Activated T-cell treated with anti-CD3 and anti-CD28 coated beads, Interleukin-2, amount 50 U/mL, for 1 hour (primary cell): Measurements from ENCODE around the gene RPL31.
A peak's percentile ranks its signal among the peaks of the same experiment; 100 is the strongest.

ENCODE experiments used
- DNase-seq: peaks from one replicate; pipeline ENCODE4 v3.0.0-alpha.2; 2020

RPL31 gene

GRCh38 chr2:101001691-101002561 is at the start of gene RPL31:
Gene RPL31 (plus strand): TSS chr2:101002289. CDS start chr2:101002702, 413 bp downstream.
- DNase-seq: peak; percentile 92

DNA sequence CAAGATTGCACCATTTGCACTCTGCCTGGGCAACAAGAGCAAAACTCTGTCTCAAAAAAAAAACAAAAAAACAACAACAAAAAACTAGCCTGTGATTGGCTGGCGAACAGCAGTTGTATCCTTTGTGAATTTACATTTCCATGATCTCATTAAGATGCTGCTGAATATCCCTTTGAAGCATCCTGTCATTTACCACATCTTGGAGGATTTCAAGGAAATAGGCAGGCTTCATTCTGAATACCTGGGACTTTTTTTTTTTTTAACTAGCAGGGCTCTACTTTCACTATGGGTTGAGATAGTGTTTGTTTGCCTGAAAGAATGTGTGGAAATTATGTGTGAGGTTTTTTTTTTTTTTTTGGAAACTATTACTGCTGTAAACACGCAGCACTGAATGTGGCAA is 49.6 kb upstream of the RPL31 start:
- no peak for DNase-seq

DNA sequence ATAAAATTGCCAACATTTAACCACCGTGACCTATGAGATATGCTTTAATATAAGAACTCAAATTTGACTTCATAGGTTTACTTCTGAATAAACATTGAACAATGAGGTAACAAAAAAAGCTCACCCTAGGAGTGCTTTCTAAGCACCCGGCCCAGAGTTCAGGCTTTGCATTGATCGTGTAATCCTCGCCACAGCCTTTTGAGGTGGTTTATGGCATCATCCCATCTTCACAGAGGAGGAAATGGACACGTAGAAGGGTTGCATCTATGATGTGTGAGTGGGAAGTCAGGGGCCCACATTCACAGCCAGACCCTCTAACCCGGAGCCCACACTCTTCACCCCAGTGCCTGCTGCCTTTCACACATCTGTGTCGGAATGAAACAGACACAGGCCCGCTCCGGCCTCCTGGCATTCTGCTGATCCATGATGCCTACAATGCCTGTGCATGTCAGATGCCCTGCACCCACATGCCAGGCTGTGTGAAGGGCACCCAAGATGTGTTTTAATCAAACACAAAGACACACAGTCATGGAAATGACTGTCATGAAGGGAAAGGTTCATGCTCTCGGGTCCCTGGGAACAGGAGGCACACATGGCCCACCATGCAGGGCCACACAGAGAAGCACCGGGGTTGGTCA is 48.6 kb upstream of the RPL31 start:
- no peak for DNase-seq

DNA sequence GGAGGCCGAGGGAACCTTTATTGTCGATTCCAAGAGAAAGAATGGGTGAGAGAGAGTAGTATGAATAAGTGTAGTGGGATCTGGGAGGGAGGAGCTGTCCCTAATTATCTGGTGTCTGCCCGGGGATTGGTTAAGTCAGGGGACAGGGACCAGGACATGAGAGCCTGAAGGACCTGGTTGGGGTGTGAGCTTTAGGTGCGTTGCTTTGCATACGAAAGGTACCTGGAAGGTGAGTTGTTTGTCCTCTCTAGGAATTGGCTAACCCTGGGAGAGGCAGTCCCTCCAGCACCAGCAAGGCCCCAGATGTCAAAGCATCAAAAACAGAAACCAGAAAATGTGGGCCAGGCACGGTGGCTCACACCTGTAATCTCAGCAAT is 48.1 kb upstream of the RPL31 start:
- DNase-seq: no peak

DNA sequence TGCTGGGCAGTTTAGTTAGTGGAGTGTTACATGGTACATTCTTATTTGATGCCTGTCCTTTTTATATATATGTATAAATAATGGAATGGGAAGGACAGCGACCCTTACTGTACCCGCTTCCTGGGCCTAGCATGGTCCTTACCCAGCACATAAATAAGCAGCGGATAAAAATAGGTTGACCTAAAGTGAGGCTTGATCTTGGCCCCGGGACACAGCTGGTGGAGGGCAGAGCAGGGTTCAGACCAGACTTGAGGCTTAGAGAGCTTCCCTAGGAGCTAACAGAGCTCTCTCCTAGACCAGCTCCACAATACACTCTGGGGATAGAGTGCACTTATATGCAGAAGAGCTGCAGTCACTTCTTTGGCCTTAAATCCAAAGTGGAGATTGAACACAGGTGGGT is 46.9 kb upstream of the RPL31 start:
- no peak for DNase-seq

- no peak for DNase-seq
These were observed 46.0 kb upstream of the RPL31 start for GRCh38 chr2:100956081-100956480.

- no peak for DNase-seq
These were observed 44.0 kb upstream of the RPL31 start for GRCh38 chr2:100957996-100958653.

DNA sequence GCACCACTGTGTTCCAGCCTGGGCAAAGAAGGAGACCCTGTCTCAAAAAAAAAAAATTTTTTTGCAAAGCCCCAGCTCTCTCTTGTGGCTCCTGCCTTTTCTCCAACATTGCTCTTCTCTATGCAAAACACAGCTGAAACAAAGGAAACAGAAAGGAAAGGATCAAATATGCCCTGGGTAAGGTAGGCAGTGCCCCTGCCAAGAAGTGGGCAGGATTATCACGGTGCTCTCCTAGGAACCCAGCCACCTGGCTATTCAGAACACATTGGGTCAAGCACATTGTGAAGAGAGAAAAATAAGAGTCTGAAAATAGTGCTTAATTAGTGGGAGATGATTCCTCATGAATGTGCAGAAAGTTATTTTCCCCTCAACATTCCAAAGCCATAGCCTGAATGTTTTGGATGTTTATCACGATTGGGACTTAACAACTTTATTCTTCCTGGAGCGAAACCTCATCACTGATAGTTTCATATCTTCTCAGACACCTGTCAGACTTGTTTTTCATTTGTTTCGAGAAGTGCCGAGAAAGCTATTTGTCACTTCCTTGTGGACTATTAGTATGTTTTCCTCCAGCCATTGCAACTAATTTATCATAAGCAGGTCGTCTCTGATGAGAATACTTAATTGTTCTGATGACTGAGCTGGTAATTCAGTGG is 42.7 kb upstream of the RPL31 start:
- DNase-seq: no peak

DNA sequence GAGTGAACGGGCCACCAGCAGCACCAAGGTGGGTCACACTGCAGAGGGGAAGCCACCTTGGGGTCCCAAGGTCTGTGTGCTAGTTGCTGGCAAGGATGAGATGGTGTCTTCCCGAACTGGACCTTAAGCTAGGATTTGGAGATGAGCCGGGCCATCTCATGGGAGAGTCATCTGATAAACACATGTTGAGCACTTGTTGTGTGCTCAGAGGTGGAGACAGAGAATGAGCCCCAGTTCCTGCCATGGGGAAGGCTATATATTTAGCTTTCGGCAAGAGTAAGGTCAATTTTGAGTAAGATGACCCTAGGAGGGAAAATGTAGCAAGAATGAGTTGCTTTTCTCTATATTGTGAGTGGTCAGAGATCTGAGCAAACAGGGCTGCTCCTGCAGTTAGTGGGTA is 41.4 kb upstream of the RPL31 start:
- no peak for DNase-seq

DNA sequence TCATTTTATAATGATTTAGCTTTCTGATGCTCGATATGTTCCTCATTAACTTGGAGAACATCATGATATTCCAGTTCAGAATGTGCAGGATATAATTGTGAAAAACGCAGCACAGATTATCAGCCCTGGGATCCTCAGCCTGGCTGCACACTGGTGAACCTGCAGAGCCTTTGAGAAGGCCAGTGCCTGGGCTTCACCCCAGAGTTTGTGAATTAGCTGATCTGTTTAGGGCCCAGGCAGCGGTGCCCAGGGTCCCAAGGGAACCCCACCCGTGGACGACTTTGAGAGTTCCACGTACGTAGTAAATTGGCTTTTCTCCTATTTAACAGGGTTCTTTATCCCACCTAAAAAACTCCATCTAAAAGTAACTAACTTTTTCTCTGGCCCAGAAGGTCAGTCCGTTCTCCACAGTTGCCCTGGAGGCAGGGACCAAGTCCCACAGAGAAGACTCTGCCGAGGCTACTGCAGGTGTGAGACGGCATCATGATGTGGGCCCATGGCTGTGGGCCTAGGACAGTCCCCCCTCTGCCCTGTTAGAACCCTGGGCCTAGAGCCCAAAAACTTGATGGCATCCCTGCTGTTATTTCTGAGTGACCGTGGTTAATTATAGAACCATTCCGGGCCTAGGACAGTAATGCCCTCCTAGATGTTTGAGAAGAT is 39.6 kb upstream of the RPL31 start:
- DNase-seq: no peak

- no peak for DNase-seq
These were observed 39.1 kb upstream of the RPL31 start for GRCh38 chr2:100963026-100963375.

DNA sequence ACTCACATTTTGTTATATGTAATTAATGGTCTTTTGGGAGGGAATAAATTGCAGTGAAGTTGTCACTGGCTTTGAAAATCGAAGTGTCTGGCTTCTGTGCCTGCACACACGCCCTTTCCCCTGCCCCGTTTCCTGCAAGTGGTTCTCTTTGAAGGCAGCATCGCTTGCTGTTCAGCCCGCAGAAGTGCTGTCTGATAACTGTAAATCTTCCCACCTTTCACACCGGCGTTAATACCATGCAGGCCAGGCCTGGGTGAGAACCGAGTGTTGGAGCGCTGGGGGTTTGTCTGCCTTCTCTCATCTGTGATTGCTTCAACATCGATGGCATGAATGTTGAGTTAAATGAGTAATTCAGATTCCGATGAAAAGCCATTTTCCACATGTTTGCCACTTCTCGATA is 37.9 kb upstream of the RPL31 start:
- DNase-seq: peak; percentile 22

DNA sequence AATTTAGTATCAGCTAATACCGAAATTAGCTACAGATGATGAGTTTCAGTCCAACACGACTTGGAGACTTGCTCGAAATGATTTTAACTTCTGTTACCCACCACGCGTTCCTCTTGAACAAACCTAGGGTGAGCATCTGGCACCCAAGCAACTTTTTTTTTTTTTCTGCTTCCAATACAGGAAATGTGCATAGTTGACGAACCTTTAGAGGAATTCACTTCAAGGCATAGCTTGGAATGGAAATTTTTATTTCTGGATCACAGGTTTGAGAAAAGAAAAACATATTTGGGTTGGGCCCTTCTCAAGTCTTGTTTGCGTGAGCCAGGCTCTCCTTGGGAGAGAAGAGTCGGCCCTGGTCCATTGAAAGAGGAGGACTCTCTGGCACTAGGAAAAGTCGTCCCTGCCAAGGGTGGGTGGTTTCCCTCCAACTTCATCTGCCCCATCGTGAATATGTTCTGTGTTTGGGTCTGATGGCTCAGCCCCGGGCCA is 37.4 kb upstream of the RPL31 start:
- no peak for DNase-seq

DNA sequence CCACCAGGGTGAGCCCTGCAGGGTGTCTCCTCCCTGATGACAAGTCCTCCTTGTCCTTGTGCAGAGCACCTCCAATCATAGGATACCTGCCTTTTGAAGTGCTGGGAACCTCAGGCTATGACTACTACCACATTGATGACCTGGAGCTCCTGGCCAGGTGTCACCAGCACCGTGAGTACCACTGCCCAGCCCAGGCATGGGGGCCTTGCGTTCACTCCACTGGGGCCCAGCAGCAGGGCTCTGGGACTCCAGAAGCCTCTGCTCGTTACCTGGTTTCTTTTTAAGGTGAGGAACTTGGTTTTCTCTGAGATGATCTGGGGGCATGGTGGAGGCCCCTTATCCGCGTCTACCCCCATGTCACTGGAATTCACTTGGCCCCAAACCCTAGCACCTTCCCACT is 36.5 kb upstream of the RPL31 start:
- DNase-seq: no peak

DNA sequence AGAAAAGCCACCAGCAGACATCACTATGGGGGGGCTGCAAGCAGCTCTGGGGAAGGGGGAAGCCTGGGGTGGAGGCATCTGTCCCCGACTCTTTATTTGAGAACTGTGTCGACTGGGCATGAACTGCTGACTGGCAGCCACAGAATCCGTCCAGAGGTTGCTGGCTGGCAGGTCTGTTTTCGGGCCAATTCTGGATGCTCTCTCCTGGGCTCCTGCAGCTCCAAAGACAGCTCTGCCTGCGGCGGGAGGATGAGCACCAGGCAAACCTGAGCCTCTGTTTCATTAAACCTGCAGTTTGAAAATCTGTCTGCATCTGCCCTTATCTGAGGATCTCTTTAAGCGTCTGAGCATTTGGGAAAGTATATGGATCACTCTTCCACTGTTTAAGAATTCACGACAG is 34.4 kb upstream of the RPL31 start:
- no peak for DNase-seq

GRCh38 chr2:100968146-100969145 is 33.6 kb upstream of the RPL31 start:
- DNase-seq: no peak

GRCh38 chr2:100969998-100970397 is 32.1 kb upstream of the RPL31 start:
- DNase-seq: no peak

DNA sequence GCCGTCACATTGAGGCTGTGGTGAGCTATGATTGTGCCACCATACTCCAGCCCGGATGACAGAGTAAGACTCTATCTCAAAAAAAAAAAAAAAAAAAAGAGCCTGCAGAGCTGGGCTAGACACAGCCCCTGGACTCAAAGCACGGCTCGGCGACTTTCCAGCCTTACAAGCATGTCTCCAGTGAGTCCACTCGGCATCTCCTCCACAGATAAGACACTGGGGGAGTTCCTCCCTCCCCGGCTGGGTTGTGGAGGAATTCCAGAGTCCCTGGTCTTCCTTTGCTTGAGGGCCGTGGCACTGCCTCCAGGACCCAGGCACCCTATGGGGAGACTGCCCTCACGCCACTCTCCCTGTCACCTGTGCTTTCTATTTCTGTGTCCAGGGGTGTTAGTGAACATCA is 30.9 kb upstream of the RPL31 start:
- no peak for DNase-seq

DNA sequence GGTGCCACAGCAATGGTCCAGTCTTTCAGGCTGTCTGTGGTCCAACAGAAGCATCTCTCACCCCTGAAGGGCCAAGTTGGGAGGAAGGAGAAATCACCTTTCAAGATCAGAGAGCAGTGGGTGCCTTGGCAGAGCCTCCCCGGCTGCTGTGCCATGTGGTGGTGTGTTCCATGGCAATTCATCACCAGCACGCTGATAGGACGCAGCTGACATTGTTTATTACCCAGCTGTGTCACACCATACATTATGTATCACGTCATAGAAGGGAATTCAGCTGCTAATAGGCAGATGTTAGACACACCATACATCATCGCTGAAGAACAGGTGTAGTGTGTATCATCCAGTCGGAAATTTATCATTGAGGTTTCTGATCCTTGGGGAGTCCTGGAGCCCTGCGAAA is 29.6 kb upstream of the RPL31 start:
- no peak for DNase-seq

- no peak for DNase-seq
These were observed 27.2 kb upstream of the RPL31 start for GRCh38 chr2:100974712-100975520.

- DNase-seq: no peak
These were observed 26.6 kb upstream of the RPL31 start for GRCh38 chr2:100975521-100975785.
